Measurements from ENCODE around the gene EMD.
"Not testable (repeated sequence)": the region's sequence is repeated elsewhere in the genome, so short reads cannot be mapped to it uniquely, and the experiment has no call there.

The EMD gene

DNA sequence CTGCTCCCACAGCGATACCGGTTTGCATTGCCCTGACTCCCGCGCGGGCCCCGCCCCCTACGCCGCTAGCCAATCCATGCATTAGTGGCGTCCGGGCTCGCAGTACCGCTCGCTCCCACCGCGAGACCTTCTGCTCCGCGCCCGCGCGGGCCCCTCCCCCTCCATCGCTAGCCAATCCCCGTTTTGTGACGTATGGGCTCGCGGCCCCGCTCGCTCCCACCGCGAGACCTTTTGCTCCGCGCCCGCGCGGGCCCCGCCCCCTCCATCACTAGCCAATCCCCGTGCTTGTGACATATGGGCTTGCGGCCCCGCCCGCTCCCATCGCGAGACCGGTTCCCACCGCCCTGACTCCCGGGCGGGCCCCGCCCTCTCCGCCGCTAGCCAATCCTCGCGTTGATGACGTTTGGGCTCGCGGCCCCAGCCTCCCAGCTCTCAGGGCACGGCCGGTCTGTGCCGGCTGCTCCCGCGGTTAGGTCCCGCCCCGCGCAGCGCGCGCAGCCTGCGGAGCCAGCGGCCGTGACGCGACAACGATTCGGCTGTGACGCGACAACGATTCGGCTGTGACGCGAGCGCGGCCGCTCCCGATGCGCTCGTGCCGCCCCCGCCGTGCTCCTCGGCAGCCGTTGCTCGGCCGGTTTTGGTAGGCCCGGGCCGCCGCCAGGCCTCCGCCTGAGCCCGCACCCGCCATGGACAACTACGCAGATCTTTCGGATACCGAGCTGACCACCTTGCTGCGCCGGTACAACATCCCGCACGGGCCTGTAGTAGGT, at the start of gene EMD:
TSS of gene EMD (plus strand) at position 497 of the 770 bp plus-strand sequence. CDS start at position 687, 190 bp downstream.
- no peak for DNase-seq (ENCODE audit: low read depth)

DNA sequence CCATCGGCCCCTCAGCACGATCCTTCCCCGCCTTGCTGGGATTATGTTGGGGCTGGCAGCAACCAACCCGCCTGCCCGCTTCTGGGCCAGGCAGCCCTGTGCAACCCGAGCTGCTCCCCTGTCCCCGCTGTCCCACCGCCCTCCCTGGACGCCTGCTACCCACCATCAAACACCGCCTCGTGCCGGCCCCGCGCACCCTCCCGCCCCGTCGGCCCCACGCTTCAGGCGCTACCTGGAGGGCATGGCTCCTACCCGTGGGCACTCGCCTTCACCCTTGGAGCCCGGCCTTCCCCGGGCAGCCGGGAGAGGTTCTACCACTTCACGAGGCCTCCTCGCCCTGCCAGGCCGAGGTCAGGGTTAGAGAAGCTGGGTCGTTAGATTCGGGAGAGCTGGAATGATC, 46.5 kb upstream of the EMD start:
- DNase-seq (ENCODE audit: low read depth), result no peak

DNA sequence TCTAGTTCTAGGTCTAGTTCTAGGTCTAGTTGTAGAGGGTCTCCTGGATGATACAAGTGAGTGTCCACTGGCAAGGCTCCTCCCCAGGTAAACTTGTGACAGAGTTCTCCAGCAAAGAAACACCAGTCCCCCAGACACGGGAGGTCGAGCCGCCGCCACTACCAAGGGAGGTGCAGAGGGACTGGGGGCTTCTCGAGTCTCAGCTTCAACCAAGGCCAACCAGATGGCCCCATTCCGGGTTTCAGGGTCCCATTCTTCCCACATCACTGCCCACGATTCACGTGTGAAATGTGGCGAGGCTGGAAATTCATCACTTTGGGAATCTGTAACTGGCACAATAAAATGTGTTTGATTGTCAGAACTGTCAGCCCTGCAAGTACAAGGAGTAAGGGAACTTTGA, 46.0 kb upstream of the EMD start:
- no peak for DNase-seq (ENCODE audit: low read depth)

DNA sequence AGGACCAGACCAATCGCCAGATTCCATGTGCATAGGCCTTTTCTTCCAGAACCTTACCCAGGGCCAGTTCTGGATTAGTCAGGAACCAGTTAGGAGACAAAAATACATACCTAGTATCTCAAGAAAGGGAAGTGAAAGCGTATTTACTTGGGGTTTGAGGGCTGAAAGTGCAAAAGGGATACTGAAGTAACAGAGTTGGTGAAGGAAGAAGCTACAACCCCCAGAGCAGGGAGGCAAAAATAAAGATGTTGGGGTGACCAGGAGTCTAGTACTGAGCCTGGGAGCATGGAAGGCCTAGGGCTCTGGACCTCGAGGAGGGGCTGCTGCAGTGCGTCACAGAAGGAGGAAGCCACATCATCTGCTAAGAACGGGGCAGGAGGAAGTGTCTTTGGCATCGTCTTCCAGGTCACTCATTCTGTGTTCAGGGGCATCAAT, 45.2 kb upstream of the EMD start:
- no peak for DNase-seq (ENCODE audit: low read depth)

DNA sequence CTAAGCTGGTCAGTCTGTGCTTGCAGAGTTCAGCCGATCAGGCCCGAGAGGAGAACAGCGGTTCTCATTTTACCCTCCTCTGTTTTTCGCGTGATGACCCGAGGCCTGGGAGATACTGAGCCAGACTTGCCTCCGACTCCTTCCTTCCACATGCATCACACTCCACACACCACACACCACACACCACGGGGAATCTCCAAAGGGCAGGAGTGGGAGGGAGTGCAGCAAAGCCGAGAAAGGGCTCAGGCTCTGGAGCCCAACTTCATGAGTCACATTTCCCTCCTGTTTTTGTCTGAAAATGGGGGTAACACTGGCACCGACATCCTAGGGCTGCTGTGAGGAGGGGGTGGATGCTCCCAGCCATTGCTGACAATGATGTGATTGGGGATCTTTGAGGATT, 44.6 kb upstream of the EMD start:
- no peak for DNase-seq (ENCODE audit: low read depth)

DNA sequence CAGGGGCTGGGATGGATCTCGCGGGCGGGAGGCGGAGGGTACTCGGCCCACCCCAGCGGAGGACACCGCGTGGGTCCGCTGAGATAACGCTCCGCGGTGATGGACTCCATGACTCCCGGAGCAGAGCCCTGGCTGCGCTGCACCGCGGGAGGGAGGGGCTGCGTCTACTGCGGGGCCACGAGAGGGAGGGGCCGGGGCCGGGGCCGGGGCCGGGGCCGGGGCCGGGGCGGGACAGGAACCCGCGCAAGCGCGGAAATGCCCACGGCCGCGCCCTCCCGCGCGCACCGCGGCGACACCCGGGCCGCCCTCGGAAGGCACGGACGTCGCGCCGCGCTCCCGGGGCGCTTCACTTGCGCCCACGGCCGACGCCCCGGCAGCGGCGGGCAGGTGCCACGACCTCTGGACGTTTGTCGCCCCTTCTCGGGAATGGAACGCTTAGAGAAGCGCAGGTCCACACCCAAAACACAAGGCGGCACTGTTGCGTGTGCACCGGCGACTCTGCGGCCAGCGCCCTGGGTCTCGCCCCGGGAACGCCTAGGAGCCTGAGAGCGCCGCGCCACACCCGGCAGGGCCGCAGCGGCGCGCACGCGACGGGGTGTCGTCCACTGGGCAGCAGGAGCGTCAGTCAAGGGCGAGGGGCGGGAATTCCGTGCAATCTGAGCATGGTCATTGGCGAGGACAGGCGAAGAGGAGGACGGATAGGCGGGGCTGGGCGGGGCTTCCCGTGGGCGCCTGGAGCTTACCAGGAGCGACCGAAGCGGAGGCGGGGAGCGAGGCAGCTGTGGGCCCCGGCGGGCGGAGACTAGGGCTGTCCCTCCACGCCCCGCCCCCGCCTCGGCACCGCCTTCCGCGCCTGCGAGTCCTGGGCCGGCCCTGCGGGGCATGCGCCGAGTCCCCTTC, 37.4 kb upstream of the EMD start:
- DNase-seq (ENCODE audit: low read depth), result not testable (repeated sequence)

DNA sequence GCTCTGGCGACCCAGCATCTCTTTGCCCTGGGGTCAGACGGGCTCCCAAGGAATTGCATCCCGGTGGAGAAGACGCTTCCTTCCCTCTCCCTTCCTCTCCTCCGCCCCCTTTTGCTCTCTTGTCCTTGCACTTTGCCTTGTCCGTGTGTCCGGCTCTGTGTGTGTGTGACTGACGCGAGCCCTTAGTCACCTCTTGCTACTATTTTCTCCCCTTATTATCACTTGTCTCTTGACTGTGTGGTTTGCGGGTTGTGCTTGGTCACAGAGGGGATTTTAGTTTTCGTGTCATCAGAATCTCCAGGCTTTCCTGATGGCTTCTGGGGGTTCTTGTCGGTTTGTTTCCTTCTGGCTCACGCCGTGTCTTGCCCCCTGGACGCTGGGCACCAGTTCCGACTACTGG, 36.0 kb upstream of the EMD start:
- DNase-seq (ENCODE audit: low read depth), result not testable (repeated sequence)

DNA sequence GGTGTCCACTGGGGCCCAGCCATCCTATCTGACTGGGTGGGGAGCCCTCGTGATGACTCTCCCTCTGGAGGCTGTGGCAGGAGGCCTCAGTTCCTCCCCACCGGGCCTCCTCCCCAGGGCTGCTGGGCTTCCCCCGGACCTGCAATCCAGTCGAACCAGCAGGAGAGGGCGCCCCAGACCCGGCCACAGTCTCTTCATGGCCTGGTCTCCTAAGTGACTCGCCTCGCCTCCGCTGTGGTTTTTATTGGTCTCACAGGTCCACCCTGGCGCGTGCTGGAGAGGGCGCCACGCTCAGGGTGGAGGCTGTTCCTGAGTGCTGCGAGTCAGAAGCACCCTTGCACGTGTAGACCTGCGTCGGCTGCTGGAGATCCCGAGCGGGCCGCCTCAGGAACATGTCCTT, 35.5 kb upstream of the EMD start:
- DNase-seq (ENCODE audit: low read depth), result not testable (repeated sequence)

DNA sequence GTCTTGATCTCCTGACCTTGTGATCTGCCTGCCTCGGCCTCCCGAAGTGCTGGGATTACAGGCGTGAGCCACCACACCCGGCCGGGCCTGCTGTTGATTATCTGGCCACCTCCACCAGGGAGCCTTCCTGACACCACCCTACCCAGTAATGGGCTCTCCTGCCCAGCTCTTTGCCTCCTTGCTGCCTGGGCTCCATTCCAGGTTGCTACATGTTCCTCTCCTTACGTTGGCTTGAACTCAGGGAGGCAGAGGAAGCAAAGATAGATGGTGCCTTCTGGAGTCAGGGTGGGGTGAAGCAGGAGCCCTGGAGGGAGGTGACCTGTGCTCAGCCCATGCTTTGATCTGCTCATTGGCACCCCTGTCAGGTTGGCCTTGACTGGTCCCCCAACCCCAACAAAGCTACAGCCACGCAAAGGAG, 31.0 kb upstream of the EMD start:
- DNase-seq (ENCODE audit: low read depth), result no peak

DNA sequence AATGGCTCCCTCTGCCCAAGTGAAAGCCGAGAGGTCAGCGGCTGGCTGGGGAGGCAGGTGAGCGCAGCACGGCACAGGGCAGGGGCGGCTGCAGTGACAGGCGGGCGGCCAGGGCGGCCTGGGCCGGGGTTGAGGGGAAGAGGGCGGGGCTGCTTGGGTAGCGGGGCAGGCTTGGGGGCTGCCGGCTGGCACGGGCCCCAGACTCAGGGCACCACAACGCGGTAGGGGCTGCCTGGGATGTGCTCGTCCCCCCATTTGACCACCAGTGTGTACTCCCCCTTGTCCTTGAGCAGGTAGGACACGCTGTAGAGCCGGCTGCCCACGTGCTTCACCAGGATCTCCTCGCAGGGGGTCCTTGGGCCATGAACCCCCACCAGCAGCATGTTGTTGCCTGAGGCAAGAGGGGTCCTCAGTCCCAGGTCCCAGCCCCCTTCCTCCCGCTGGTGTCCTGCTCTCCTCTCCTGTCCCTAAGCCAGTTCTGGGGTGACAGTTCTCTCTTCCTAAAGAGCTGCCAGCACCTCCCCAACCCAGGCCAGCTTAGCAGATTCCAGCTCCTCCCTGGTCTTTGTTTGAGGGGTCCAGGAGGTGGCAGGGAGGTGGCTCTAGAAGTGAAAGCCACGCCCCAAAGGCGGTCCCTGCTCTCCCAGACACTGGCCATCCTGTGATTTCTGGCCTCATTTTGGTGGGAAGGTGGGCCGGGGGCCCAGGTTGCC, 30.3 kb upstream of the EMD start:
- no peak for DNase-seq (ENCODE audit: low read depth)

DNA sequence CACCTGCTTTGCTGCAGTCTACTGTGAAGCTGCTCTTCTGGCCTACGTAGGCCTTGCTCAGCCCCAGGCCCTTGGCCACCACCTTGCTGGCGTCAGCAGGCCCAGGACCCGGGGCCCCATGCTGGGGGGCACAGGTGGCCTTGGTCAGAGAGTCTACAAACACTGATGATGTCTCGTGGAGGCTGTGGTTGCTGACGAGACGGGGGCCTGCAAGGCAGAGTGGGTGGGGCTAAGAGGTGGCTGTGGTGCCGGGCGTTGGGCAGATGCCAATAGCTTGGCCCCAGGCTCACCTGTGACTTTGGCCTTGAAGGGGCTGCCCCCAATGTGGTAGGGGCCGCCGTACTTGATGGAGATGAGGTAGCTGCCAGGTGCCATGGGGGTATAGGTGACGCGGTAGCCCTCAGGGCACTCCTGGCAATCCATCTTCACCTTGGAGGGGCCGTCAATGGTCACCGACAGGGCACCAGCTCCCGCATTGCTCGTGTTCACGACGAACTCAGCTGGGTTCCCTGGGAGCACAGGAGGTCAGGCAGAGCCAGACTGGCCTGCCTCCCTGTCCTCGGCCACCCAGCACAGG, 29.6 kb upstream of the EMD start:
- DNase-seq (ENCODE audit: low read depth), result no peak

DNA sequence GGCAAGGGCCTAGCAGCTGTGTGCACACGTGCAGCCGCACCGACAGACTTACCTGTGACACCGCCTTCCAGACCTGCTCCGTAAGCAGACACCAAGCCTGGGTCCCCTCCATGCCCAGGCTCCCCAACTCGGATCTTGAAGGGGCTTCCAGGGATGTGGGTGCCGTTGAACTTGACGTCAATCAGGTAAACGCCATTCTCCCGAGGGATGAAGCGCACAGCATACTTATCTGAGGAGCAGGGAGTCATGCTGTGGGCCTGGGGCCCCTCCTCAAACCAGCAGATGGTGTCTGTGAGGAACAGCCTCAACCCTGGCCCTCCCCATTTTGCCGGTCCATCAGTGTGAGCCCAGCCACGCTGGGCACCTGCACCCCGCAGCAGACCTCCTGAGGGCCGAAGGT, 29.1 kb upstream of the EMD start:
- no peak for DNase-seq (ENCODE audit: low read depth)

DNA sequence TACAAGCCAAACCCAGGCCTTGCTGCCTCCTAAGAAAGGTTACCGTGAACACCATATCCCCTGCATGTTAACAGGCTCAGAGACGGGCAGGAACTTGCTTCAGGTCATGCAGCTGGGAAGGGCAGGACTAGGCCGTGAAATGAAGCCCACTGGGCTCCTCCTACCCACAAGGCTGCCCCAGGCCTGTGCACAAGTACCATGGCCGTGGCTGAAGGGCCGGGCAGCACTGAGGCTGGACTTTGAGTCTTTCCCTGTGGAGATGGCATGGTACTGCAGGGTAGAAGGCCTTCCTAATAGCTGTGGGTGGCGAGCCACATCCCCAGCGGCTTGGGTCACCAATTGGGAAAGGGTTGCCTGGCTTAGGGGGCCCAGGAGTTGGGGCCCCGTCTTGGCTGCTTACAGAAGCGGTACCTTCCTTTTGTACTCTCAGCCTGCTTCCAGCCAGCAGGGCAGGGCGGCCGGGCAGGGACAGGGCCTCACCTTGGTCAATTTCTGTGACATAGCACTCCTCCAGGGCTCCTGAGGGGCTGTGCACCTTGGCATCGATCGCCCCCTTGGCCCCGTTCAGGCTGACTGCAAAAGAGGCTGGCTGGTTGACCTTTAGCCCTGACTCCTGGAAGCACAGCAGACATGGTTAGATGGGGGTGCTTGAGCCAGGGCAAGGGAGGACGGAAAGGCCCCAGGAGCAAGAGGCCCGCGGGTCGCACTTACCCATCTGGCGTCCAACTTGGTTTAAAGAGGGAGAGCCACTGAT, 28.5 kb upstream of the EMD start:
- no peak for DNase-seq (ENCODE audit: low read depth)

DNA sequence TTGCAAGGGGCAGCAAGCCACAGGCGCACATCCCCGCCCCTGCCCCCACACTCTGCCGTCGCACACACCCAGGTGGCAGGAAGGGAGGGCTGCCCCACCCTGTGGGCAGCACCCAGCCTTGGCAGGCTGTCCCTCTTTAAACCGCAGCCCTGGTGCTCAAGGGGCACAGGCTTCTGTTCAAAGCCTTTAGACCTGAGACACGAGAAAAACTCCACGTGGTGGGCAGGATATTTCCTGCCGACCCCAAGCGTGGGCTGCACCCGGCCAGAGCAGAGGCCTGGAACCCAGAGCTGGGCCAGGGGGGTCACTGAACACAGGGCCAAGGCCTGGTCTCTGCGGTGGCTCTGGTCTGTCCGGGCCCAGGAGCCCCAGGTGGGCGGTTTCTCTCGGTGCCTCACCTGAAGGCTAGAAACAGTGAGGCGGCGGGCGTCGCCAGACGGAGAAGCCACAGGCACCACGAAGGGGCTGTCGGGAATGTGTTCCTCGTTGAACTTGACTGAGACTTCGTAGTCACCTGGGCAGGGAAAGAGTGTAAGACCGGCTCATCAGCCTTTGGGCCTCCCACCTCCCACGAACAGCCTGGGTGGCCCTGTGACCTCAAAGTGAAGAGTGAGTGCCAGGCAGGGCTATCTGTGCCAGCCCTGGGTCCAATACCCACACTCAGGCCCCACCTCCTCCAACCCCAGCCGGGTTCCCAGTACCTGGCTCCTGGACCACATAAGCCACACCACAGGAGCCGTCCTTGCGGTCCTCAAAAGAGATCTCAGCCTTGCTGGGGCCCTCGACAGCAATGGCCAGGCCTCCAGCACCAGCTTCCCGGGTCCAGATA, 27.7 kb upstream of the EMD start:
- DNase-seq (ENCODE audit: low read depth), result no peak

DNA sequence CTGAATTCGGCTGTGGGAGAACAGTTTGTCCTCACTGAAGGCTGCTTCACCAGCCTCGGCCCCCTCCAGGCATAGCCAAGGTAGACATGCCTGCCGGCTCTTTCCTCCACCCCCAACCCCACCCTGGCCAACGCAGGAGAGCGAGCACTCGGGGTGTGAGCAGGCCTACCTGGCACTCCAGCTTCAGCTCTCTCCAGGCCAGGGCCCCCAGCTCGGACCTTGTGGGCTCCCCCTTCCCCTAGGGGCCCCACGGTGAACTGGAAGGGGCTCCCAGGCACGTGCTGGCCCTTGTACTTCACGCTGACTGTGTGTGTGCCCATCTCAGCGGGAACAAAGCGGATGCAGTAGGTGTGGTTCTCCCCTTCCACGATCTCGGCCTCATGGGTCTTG, 27.1 kb upstream of the EMD start:
- no peak for DNase-seq (ENCODE audit: low read depth)

DNA sequence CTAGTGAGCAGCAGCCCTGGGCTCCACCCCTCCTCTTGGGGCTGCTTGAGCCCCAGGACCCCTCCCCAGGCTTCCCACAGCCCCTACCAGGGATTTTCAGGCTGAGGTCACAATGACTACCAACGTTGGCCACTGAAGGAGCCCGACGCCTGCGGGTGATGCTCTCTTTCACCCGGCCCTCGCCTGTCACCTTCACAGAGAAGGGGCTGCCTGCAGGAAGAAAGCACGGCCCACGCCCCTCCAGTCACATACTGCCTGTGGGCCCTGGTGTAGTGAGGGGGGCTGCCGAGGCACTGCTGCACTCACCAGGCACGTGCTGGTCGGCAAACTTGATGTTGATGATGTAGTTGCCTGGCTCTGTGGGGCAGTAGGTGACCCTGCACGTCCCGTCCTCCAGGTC, 26.6 kb upstream of the EMD start:
- no peak for DNase-seq (ENCODE audit: low read depth)

DNA sequence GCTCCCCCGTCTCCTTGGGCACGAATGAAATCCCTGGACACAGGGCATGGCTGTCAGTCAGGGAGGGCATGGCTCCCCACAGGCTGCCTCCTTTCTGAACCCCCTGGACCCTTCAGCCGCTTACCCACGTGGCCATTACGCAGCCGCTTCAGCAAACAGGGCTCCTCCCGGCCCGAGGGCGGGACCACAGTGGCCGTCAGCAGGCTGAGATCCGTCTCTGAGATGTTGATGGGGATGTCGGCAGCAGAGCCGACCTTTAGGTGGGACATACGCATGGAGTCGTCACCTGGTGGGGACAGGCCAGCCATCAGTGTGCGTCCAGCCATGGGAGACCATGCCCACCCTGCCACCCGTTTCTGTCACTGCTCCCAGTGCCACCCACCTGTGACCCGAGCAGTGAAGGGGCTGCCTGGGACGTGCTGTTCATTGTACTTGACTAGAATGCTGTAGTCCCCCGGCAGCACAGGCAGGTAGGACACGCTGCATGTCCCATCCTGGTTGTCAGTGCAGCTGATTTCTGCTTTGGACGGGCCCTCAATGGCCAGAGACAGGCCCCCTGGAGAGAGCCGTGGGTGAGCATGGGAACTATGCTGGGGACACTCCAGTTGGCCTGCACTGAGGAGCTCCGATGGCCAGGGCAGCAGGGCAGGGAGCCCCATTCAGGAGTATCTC, 25.8 kb upstream of the EMD start:
- no peak for DNase-seq (ENCODE audit: low read depth)

DNA sequence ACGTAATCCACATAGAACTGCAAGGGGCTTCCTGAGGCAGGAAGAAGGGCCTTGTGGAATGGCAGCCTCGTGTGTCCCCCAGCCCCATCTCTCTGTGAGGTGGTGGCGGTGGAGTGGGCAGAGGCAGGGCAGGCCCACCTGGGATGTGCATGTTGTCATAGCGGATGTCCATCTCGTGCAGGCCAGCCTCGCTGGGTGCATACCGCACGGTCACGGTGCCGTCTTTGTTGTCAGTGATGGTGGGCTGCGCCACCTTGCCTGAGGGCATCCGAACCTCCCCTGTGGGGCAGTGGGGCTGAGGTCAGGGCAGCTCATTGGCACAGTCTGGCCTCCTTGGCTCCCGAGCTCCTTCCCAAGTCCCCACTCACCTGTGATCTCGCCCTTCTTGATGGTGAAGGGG, 25.1 kb upstream of the EMD start:
- no peak for DNase-seq (ENCODE audit: low read depth)

DNA sequence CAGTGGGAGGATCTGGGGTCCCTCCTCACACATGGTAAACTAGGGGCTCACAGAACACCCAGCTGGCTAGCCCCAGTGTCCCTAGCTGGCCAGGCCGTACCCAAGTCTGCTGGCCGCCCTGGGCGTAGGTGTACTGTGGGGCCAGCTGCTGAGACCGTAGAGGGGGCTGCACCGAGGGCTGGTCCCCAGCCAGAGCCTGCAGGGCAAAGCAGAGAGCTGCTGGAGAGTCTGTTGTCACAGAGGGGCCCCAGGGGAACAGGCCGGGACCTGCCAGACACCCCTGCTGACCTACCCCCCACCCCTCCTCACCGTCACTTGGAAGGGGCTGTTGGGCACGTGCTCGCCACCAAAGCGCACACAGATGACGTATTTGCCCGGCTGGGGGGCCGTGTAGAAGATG, 24.6 kb upstream of the EMD start:
- no peak for DNase-seq (ENCODE audit: low read depth)

All from HS-27A (cell line).